ENCODE results near the gene TCF4. TPM values are rescaled to one million over a fixed set of nuclear protein-coding genes. Genes with fewer than 3 reads are reported as not detected.

Gene TCF4
- polyA plus RNA-seq, 1 of the 3 experiments (the other 2 are of a cell fraction) = 39.1 TPM

GRCh38 chr18:55380589-55380988 lies 207.4 kb downstream of the TCF4 start:
- Histone ChIP-seq H3K27me3 (ENCODE audit: insufficient read depth) (no peaks in the 10 kb centered on the region), H2AFZ (ENCODE audit: low read depth) (no peak overlapping the region), H3K4me2 (no peak overlapping the region), H3K9me3 (peaks cover 14% of the 10 kb centered on the region), H3K36me3 (replicated peaks in 1 of 2; ENCODE audit: control insufficient read depth in 1 of 2, insufficient read depth in 2 of 2, low read length in 1 of 2) (peaks cover 2 to 24% of the 10 kb centered on the region in 2 experiments), H3K4me3 (ENCODE audit: low read depth in 2 of 2, low read length in 1 of 2) (no peak overlapping the region), H3K9ac (no peak overlapping the region), H3K79me2 (ENCODE audit: insufficient read depth) (peaks cover 71% of the 10 kb centered on the region), H3K27ac (ENCODE audit: low read depth in 2 of 2, low read length in 1 of 2) (no peak overlapping the region), H4K20me1 (ENCODE audit: insufficient read depth) (no peaks in the 10 kb centered on the region), H3F3A (replicated peaks; ENCODE audit: insufficient read depth) (peaks cover 1% of the 10 kb centered on the region), H3K4me1 (ENCODE audit: control insufficient read depth in 1 of 2, insufficient read depth in 2 of 2, low read depth in 1 of 2, low read length in 1 of 2) (no peaks in the 10 kb centered on the region), H3K9me2 (no peaks in the 10 kb centered on the region)
- 92% methylated on average over 7 of the region's 7 CpGs for WGBS (ENCODE audit: low lambda C conversion rate)
- ChIA-PET CTCF (no interaction called here), POLR2A (no interaction called here)
- TF ChIP-seq RXRA (IDR thresholded peaks at IDR 0.05; ENCODE audit: borderline replicate concordance, low read depth) = no peak
- no peak for TF ChIP-seq MAX (IDR thresholded peaks at IDR 0.05; ENCODE audit: low read depth)
- no peak for TF ChIP-seq CHD2 (IDR thresholded peaks at IDR 0.05; ENCODE audit: low read length, partially characterized antibody)
- TF ChIP-seq EZH2phosphoT487 (IDR thresholded peaks at IDR 0.05; ENCODE audit: borderline replicate concordance, low read depth) = no peak
- TF ChIP-seq RAD21 (IDR thresholded peaks at IDR 0.05; ENCODE audit: low read length) = no peak
- no peak for TF ChIP-seq TAF1 (IDR thresholded peaks at IDR 0.05; ENCODE audit: borderline replicate concordance, low read depth, low read length)
- TF ChIP-seq GATA2 (CRISPR knock-in tag; IDR thresholded peaks at IDR 0.05) = no peak
- TF ChIP-seq MEF2A (IDR thresholded peaks at IDR 0.05; ENCODE audit: borderline replicate concordance, low read depth) = no peak
- no peak for TF ChIP-seq REST (IDR thresholded peaks at IDR 0.05; ENCODE audit: low read depth, low read length)
- no peak for TF ChIP-seq RCOR1 (IDR thresholded peaks at IDR 0.05; ENCODE audit: low read length)
- TF ChIP-seq, protein P1, sequence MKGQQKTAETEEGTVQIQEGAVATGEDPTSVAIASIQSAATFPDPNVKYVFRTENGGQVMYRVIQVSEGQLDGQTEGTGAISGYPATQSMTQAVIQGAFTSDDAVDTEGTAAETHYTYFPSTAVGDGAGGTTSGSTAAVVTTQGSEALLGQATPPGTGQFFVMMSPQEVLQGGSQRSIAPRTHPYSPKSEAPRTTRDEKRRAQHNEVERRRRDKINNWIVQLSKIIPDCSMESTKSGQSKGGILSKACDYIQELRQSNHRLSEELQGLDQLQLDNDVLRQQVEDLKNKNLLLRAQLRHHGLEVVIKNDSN (IDR thresholded peaks at IDR 0.05; ENCODE audit: borderline replicate concordance, low read depth) = no peak
- no peak for TF ChIP-seq SIN3A (IDR thresholded peaks at IDR 0.05; ENCODE audit: borderline replicate concordance, low read depth, low read length)
- TF ChIP-seq USF2 (IDR thresholded peaks at IDR 0.05; ENCODE audit: borderline replicate concordance, low read depth, low read length) = no peak
- TF ChIP-seq SMC3 (IDR thresholded peaks at IDR 0.05; ENCODE audit: low read depth, low read length) = no peak
- no peak for TF ChIP-seq FOXM1 (IDR thresholded peaks at IDR 0.05; ENCODE audit: low read depth)
- no peak for TF ChIP-seq FOSL2 (IDR thresholded peaks at IDR 0.05; ENCODE audit: borderline replicate concordance, low read depth)
- TF ChIP-seq GABPA (IDR thresholded peaks at IDR 0.05; ENCODE audit: low read depth) = no peak
- no peak for TF ChIP-seq JUND (IDR thresholded peaks at IDR 0.05)
- no peak for TF ChIP-seq YY1 (IDR thresholded peaks at IDR 0.05; ENCODE audit: low read depth)
- TF ChIP-seq NRF1 (IDR thresholded peaks at IDR 0.05; ENCODE audit: low read depth, low read length) = no peak
- DNase-seq = no peak
